Aorta (tissue), 5 donors: ENCODE results near the gene PLBD2. TPM values are rescaled to one million over a fixed set of nuclear protein-coding genes. Genes with fewer than 3 reads are reported as not detected.
A peak's percentile ranks its signal among the peaks of the same experiment; 100 is the strongest.

Experiments
- ATAC-seq: fragments of 200-7000 bp; cut with Tn5 transposase; one replicate; pipeline ENCODE4 v1.9.1; 2022; ENCODE audit warnings: moderate library complexity; ENCODE audit not compliant: low FRiP score
- DNase-seq, 2 donors: peaks; one replicate each; pipeline ENCODE4 v3.0.0-alpha.2; 2020
- H3K27ac ChIP-seq, 2 donors: one replicate each; pipeline ENCODE4 v1.5.1; 2013; ENCODE audit warnings: low read length in 2 of 2, mild to moderate bottlenecking in 2 of 2, moderate library complexity in 2 of 2, control low read depth in 1 of 2, inconsistent platforms in 1 of 2, low read depth in 1 of 2
- H3K27me3 ChIP-seq, 2 donors: one replicate each; pipeline ENCODE4 v1.6.1; 2013; ENCODE audit warnings: control low read depth in 1 of 2, low read length in 1 of 2, mild to moderate bottlenecking in 1 of 2, moderate library complexity in 1 of 2; ENCODE audit not compliant: insufficient read depth in 2 of 2, control insufficient read depth in 1 of 2
- H3K36me3 ChIP-seq, 2 donors: one replicate each; pipeline ENCODE4 v1.6.1; 2013; ENCODE audit warnings: control low read depth in 1 of 2, low read length in 1 of 2, mild to moderate bottlenecking in 1 of 2; ENCODE audit not compliant: insufficient read depth in 2 of 2, control insufficient read depth in 1 of 2
- H3K4me1 ChIP-seq, 2 donors: one replicate each; pipeline ENCODE4 v1.6.1; 2013; ENCODE audit warnings: low read length in 2 of 2, control low read depth in 1 of 2, mild to moderate bottlenecking in 1 of 2, moderate library complexity in 1 of 2; ENCODE audit not compliant: insufficient read depth in 2 of 2, control insufficient read depth in 1 of 2
- H3K4me3 ChIP-seq, 2 donors: one replicate each; pipeline ENCODE4 v1.5.1; 2013; ENCODE audit warnings: low read length in 2 of 2, control low read depth in 1 of 2, mild to moderate bottlenecking in 1 of 2
- H3K9me3 ChIP-seq: one replicate; pipeline ENCODE4 v1.6.1; 2013; ENCODE audit warnings: mild to moderate bottlenecking, low read length; ENCODE audit not compliant: control insufficient read depth
- WGBS, 2 donors: extraction: QIAGEN DNeasy Blood & Tissue Kit; methylation state at CpG; one replicate each; pipeline ENCODE4 v1.1.7; 2013; 5-methylcytosine and 5-hydroxymethylcytosine counted together
- intact Hi-C, 2 donors: fragments of 100-400 bp; cut with DNase I; formaldehyde crosslinking; loops; one replicate each; pipeline versions ENCODE4 v1.14.2 to v1.15.0; 2022
- polyA plus RNA-seq, 2 donors: library from polyadenylated mRNA; stranded (reverse); fragments of 200-250 nt; gene quantifications; one replicate each; pipeline ENCODE4 v1.2.3, GENCODE V29; 2013
- total RNA-seq, 2 donors: library from RNA; stranded (reverse); fragmentation: NEBNext Ultra II Directional; extraction: Animal tissue kit (Norgen Biotek cat#: 25700); gene quantifications; one replicate each; pipeline ENCODE4 v1.2.1, GENCODE V29; 2021
- donor health status: healthy with polysubstance abuse.
- donor health status: Bipolar disorder and iron deficiency.
- donor health status: DM: no; HTN: no; CAD: no.
- donor health status: DM: no; HTN: no; CAD: no.
- donor health status: DM: yes; HTN: yes; CAD: no.

PLBD2 gene
- total and polyA plus RNA-seq, 4 donors = 11.6 to 76.1 (median 46.1) TPM

- intact Hi-C loops = loop anchor here (2.0 to 5.0 kb wide), 2 partner anchors 25 to 163 kb away; partner anchors contain the start of gene SLC8B1 (in 1 of the 2)
- 54 to 56% methylated on average over 9 of the region's 9 CpGs for WGBS, 2 donors
- H3K36me3 ChIP-seq = no peaks in the 10 kb centered on the region
- H3K27me3 ChIP-seq = no peaks in the 10 kb centered on the region
- H3K4me1 ChIP-seq = no peaks in the 10 kb centered on the region
- DNase-seq (peak in 1 of 2 donors; percentile 67), ATAC-seq (no peak)
- peak overlapping the region in 1 of 2 donors; percentile 3 for H3K27ac ChIP-seq
- H3K9me3 ChIP-seq = no peaks in the 10 kb centered on the region
- H3K4me3 ChIP-seq = no peak overlapping the region
These were observed 1.8 kb downstream of the PLBD2 start for GRCh38 chr12:113359939-113360748.

- WGBS, 2 donors = 70 to 77% methylated on average over 12 of the region's 12 CpGs
- H3K4me3 ChIP-seq = no peak overlapping the region
- H3K9me3 ChIP-seq = no peaks in the 10 kb centered on the region
- peak overlapping the region in 1 of 2 donors; percentile 20 for H3K27ac ChIP-seq
- intact Hi-C loops = no loop called here
- ATAC-seq (no peak), DNase-seq (no peak)
- no peaks in the 10 kb centered on the region for H3K36me3 ChIP-seq
- H3K27me3 ChIP-seq = no peaks in the 10 kb centered on the region
- H3K4me1 ChIP-seq = no peaks in the 10 kb centered on the region
These were observed 3.4 kb downstream of the PLBD2 start for GRCh38 chr12:113361574-113362370.

GRCh38 chr12:113364698-113365097, 6.3 kb downstream of the PLBD2 start:
- H3K4me1 ChIP-seq = no peaks in the 10 kb centered on the region
- ATAC-seq (no peak), DNase-seq (no peak)
- no peak overlapping the region for H3K4me3 ChIP-seq
- no peaks in the 10 kb centered on the region for H3K27me3 ChIP-seq
- no peaks in the 10 kb centered on the region for H3K36me3 ChIP-seq
- no peaks in the 10 kb centered on the region for H3K9me3 ChIP-seq
- intact Hi-C loops = no loop called here
- no peak overlapping the region for H3K27ac ChIP-seq
- 96% methylated on average over 5 of the region's 5 CpGs for WGBS, 2 donors

GRCh38 chr12:113365639-113366395, 7.4 kb downstream of the PLBD2 start:
- intact Hi-C loops = no loop called here
- peak overlapping the region in 1 of 2 donors; percentile 14 for H3K27ac ChIP-seq
- WGBS, 2 donors = 46 to 48% methylated on average over 7 of the region's 7 CpGs
- DNase-seq = no peak
- H3K9me3 ChIP-seq = no peaks in the 10 kb centered on the region
- no peaks in the 10 kb centered on the region for H3K4me1 ChIP-seq
- no peaks in the 10 kb centered on the region for H3K36me3 ChIP-seq
- no peaks in the 10 kb centered on the region for H3K27me3 ChIP-seq
- H3K4me3 ChIP-seq = no peak overlapping the region
- no peak for ATAC-seq

- Histone ChIP-seq H3K9me3 (no peaks in the 10 kb centered on the region), H3K36me3 (no peaks in the 10 kb centered on the region), H3K27me3 (no peaks in the 10 kb centered on the region), H3K4me3 (no peak overlapping the region), H3K27ac (no peak overlapping the region), H3K4me1 (no peaks in the 10 kb centered on the region)
- 31% methylated on average over 4 of the region's 4 CpGs for WGBS, 2 donors
- ATAC-seq (no peak), DNase-seq (no peak)
- intact Hi-C loops = no loop called here
These were observed 8.4 kb downstream of the PLBD2 start for GRCh38 chr12:113366827-113367226.

GRCh38 chr12:113368331-113368730, 9.9 kb downstream of the PLBD2 start:
- H3K9me3 ChIP-seq = no peaks in the 10 kb centered on the region
- H3K27ac ChIP-seq = no peak overlapping the region
- H3K27me3 ChIP-seq = no peaks in the 10 kb centered on the region
- intact Hi-C loops = no loop called here
- peaks cover 1 to 5% of the 10 kb centered on the region in 2 donors for H3K36me3 ChIP-seq
- no peaks in the 10 kb centered on the region for H3K4me1 ChIP-seq
- no peak for ATAC-seq
- DNase-seq = no peak
- 81 to 86% methylated on average over 4 of the region's 4 CpGs for WGBS, 2 donors
- no peak overlapping the region for H3K4me3 ChIP-seq

- no peaks in the 10 kb centered on the region for H3K9me3 ChIP-seq
- H3K4me3 ChIP-seq = no peak overlapping the region
- H3K36me3 ChIP-seq = peaks cover 2 to 6% of the 10 kb centered on the region in 2 donors
- no peak for ATAC-seq
- WGBS, 2 donors = 77 to 78% methylated on average over 6 of the region's 6 CpGs
- H3K27me3 ChIP-seq = no peaks in the 10 kb centered on the region
- H3K27ac ChIP-seq = no peak overlapping the region
- no peak for DNase-seq
- intact Hi-C loops = no loop called here
- no peaks in the 10 kb centered on the region for H3K4me1 ChIP-seq
These were observed 11.1 kb downstream of the PLBD2 start for GRCh38 chr12:113369391-113369985.

GRCh38 chr12:113370923-113371682, 12.7 kb downstream of the PLBD2 start:
- Histone ChIP-seq H3K4me3 (no peak overlapping the region), H3K36me3 (peaks cover 2 to 12% of the 10 kb centered on the region in 2 donors), H3K9me3 (no peaks in the 10 kb centered on the region), H3K4me1 (no peaks in the 10 kb centered on the region), H3K27me3 (no peaks in the 10 kb centered on the region), H3K27ac (no peak overlapping the region)
- DNase-seq (no peak), ATAC-seq (no peak)
- intact Hi-C loops = no loop called here
- 77 to 84% methylated on average over 7 of the region's 7 CpGs for WGBS, 2 donors
